Prostate gland (tissue), 2 donors: ENCODE measurements around the gene ZBTB5.

Source experiments
- POLR2A ChIP-seq: fragments of 450-650 bp; IDR thresholded peaks from one replicate; pipeline ENCODE4 v1.6.1; 2016; ENCODE audit warnings: antibody characterized with exemption, mild to moderate bottlenecking
- POLR2AphosphoS5 ChIP-seq: sonication (generic); formaldehyde crosslinking; IDR thresholded peaks from one replicate; pipeline ENCODE4 v1.6.1; 2017; ENCODE audit warnings: antibody characterized with exemption
- TF ChIP-seq, protein P1 (sequence below), 4 experiments: fragments of 200-600 bp in 2 of 4; fragments of 450-650 bp in 2 of 4; sonication (generic) in 2 of 4; IDR thresholded peaks; 1 replicate in 3 of 4; 2 replicates in 1 of 4; pipeline ENCODE4 v1.5.1; 2016 to 2019; ENCODE audit warnings: antibody characterized with exemption in 4 of 4, mild to moderate bottlenecking in 2 of 4, moderate library complexity in 2 of 4

DNA sequence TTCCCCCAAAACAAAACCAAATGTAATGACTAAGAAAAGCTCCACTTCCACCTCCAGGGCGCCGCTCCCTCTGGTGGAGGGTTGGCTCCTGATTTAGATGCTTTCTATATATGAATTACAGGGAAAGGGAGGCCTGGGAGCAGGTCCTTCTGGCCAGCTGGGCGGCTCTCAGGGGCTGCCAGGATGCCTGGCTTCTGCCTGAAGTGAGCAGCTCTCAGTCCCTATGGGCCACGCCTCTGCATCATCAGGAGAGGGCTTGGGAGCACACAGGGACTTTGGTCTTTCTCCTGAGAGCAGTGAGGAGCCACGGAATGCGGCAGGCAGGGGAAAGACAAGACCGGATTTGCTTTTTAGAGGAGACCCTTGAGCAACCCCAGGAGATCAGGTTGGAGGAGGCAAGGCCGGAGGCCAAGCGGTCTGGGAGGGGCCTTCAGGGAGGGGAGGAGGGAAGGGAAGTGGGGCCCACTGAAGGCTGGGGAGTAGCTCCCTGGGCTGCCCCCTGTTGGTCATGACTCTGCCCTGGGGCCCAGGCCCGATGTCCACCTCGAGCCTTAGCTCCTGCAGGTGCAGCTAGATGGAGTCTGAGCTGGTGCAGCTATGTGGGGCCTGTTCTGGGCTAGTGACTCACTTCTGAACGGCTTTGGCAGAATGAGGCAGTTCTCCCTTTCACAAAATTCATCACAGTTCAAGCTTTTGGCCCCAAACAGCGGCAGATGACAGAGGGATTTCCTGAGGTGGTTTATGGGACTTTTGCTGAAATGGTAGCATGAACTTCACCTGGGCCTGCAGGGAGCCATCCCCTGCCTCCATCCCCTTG is 54.1 kb downstream of the ZBTB5 start:
- TF ChIP-seq POLR2AphosphoS5 (no peak), POLR2A (no peak)
- TF ChIP-seq, protein P1, sequence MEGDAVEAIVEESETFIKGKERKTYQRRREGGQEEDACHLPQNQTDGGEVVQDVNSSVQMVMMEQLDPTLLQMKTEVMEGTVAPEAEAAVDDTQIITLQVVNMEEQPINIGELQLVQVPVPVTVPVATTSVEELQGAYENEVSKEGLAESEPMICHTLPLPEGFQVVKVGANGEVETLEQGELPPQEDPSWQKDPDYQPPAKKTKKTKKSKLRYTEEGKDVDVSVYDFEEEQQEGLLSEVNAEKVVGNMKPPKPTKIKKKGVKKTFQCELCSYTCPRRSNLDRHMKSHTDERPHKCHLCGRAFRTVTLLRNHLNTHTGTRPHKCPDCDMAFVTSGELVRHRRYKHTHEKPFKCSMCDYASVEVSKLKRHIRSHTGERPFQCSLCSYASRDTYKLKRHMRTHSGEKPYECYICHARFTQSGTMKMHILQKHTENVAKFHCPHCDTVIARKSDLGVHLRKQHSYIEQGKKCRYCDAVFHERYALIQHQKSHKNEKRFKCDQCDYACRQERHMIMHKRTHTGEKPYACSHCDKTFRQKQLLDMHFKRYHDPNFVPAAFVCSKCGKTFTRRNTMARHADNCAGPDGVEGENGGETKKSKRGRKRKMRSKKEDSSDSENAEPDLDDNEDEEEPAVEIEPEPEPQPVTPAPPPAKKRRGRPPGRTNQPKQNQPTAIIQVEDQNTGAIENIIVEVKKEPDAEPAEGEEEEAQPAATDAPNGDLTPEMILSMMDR (IDR thresholded peaks at IDR 0.05): no peak
